COR-L47 (cell line): ENCODE measurements around the gene MSL2.
"Not testable (repeated sequence)": the region's sequence is repeated elsewhere in the genome, so short reads cannot be mapped to it uniquely, and the experiment has no call there.

ENCODE experiments used
- DNase-seq: peaks from one replicate; lab custom pipeline; 2025; lab: John Stamatoyannopoulos, UW

The MSL2 gene

DNA sequence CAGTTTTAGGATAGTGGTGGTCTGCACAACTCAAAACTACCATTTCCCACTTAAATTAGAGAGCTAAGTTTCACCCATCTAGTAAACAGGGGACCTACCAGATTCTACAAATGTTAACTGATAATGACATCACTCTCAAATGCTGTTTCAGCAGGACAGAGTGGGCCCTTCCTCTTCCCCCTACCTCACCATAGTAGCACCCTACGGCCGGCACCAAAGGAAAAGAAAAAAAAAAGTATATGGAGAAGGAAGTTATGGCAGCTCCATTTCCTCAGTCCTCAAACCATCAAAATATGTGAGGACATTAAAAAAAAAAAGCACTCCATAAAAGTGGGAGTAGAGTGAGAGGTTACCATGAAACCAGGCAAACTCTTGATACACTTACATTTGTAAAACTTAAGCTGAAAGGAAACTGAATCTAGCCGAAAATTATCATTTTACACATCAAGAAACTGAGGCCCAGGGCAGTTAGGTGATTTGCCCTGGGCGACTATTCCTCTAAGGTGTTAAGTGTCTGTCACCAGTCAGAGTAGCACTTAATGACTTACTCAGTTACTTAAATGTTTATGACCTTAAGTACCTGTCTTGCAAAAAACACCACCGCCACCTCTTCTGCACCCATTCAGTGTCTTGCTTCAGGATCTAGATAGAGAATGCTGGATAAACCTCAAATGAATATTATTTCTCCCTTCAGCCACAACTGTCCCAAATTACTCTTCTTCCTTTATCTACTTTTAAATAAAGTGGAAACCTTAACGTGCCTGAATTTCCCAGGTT lies 2.7 kb downstream of the MSL2 start:
- DNase-seq = no peak

DNA sequence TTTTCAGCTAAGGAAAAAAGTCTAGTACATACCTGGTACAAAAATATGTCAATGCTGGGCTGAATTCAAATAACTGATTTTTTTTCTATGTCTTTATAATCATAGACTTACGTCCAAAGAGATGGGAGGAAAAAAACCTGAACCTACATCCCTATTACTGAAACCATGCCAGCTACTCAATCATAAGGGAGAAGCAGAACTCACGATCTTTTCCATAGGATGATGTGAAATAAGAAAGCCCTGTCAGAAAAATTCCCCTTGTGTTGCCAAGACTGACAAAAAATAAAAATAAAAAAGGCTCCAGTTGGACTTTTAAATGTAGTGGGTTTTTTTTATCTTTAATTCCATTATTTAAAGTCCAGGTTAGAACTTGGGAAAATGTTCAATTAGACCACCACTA lies 3.3 kb downstream of the MSL2 start:
- no peak for DNase-seq

DNA sequence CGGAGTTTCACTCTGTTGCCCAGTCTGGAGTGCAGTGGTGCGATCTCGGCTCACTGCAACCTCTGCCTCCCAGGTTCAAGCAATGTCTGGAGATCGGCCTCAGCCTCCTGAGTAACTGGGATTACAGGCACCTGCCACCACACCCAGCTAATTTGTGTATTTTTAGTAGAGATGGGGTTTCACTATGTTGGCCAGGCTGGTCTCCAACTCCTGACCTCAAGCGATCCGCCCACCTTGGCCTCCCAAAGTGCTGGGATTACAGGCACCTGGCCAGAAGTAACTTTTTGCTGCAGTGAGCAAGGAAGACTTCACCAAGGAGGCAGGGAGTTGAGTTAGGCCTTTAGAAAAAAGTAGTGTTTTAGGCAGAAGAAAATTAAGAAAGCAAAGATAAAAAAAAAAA lies 3.9 kb downstream of the MSL2 start:
- not testable (repeated sequence) for DNase-seq

DNA sequence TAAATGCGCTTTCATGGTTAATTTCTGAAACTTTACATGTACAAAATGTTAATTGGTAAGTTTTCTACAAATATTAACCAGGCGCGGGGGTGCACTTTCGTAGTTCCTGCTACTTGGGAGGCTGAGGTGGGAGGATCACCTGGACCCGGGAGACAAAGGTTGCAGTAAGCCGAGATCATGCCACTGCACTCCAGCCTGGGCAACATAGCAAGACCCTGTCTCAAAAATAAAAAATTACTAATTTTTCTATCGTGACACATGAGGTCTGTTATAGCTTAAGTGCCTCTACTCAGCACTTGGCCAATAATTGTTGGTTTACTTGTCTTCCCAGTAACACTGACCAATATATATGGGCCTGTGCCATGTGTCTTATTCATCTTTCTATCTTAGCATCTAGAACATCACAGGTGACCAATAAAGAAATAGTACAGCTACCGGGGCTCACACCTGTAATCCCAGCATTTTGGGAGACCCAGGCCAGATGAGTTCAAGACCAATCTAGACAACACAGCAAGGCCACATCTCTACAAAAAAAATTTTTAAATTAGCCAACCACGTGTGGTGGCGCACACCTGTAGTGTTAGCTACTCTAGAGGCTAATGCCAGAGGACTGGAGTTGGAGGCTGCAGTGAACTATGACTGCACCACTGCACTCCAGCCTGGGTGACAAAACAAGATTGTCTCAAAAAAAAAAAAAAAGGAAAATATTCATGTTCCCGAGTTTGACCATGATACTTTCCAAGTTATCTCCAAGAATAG lies 6.1 kb downstream of the MSL2 start:
- no peak for DNase-seq

DNA sequence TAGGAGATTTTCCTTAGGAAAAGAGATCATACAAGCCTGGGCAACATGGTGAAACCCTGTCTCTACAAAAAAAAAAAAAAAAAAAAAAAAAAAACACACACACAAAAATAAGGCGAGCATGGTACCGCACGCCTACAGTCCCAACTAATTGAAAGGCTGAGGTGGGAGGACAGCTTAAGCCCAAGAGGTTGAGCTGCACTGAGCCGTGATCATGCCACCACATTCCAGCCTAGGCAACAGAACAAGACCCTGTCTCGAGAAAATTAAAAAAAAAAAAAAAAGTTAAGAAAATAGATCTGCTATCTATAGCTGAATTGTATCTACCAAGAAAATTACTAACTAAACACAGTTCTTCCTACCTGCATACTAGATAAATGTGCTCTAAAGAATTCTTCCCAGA lies 7.1 kb downstream of the MSL2 start:
- no peak for DNase-seq

DNA sequence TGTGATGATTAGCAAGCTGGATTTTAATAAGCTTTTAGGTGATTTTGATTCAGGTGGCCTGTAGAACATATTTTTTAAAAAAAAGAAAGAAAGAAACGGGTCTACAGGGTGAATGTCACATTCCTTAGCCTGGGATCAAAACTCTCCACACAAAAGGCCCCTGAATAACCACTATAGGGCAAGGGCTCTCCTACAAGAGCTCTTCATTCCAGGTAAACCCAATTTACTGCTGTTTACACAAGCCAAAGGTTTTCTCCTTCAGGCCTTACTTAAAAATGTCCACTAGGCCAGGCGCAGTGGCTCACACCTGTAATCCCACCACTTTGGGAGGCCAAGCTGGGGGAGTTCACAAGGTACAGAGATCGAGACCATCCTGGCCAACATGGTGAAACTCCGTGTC lies 8.3 kb downstream of the MSL2 start:
- no peak for DNase-seq

DNA sequence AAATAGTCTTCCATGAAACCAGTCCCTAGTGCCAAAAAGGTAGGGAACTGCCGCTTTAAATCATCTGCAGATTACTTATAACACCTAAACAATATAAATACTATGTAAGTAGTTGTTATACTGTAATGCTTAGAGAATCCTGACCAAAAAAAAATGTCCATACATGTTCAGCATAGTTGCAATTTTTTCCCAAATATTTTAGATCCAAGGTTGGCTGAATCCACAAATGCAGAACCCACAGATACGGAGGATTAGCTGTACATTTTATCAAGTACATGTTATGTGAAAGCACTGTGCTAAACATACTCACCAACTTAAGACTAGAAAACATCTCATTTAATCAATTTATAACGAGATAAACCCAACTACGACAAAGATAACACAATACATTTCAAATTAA lies 9.3 kb downstream of the MSL2 start:
- DNase-seq = no peak

DNA sequence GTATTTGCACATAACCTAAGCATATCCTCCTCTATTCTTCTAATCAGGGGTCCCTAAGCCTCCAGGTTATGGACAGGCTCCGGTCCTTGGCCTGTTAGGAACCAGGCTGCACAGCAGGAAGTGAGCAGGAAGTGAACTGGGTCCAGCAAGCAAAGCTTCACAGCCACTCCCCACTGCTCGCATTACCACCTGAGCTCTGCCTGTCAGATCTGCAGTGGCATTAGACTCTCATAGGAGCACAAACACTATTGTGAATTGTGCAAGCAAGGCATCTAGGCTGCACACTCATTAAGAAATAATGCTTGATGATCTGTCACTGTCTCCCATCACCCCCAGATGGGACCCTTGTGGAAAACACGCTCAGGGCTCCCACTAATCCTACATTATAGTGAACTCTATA lies 9.8 kb downstream of the MSL2 start:
- DNase-seq = no peak

DNA sequence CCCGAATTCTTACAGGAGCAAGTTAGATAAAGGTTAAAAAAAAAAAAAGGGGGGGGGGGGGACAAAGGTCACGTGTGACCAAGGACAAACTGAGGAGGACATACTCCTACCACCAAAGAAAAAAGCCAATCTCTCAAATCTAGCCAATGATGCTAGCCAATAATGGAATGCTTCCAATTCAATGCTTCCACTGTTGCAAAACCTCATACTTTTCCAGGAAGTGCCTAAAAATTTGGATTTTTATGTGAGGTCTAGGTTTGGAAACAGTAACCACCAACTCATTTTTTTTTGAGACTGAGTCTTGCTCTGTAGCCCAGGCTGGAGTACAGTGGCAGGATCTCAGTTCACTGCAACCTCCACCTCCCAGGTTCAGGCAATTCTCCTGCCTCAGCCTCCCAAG lies 11.4 kb downstream of the MSL2 start:
- DNase-seq = no peak

DNA sequence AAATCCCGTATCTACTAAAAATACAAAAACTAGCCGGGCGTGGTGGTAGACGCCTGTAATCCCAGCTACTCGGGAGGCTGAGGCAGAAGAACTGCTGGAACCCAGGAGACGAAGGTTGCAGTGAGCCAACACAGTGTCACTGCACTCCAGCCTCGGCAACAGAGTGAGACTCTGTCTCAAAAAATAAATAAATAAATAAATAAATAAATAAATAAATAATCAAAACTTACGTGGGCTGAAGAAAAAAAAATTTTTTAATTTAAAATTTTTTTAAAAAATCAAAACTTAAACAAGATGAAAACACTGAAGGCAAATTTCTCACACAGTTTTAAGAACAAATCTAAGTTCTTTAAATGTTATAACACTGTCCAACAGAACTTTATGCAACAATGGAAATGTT lies 14.4 kb downstream of the MSL2 start:
- DNase-seq = no peak

DNA sequence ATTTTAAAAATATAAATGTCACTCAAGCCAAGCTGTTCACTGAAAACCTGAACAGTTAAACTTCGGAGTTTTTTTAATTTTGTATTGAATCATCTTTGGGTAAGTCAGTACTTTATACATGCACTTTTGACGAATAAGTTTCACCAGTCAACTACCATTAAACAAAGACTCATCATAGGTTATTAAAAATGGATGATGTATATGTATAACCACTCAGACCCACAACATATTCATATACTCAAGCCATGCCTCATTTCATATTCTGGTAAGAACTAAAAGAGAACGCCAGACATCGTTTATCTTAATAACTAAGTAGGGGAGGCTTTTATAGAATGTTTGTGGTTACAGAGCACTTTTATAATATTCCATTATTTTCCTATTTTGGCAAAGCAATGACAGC lies 18.3 kb downstream of the MSL2 start:
- no peak for DNase-seq

DNA sequence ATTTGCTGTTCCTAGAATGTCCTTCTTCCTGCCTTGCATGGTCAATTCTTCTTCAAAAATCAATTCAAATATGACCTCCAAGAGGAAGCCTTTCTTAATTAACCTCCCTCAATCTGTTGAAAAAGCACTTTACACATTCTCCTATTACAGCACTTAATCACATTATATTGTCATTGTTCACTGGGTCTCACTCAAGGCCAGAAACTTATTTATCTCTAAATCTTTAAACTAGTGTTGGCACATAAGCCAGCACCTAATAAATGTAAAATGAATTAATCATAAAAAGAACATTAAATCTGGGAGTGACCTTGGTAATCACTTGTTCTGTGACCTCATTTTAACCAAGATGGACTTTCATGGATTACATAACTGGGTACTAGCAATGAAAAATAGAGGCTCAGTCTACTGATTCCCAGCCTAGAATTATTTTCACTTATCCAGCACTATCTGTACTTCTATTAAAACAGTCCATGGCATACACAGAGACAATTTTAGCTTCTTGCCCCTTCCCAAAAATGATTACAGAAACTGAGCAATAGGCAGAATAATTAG lies 22.1 kb downstream of the MSL2 start:
- DNase-seq = no peak

DNA sequence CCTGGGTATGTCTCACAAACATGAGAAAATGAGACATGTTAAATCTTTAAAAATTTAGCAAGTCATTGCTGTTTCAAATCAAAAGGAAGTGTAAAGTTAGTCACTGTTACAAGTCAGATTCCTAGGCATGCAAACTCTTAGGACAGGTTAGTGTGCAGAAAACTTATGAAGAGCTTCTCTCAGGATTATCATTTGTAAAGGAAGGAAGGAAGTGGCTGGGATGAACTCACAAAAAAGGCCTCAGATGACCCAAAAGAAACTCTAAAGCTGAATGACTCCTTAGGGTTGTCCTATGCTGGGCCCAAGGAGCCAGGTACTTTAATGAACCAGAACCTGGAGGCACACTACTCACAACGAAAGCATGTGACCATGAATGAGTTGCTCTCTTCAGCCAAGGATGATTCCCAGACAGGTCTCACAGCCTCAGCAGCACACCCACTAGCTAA lies 25.0 kb downstream of the MSL2 start:
- DNase-seq = no peak

DNA sequence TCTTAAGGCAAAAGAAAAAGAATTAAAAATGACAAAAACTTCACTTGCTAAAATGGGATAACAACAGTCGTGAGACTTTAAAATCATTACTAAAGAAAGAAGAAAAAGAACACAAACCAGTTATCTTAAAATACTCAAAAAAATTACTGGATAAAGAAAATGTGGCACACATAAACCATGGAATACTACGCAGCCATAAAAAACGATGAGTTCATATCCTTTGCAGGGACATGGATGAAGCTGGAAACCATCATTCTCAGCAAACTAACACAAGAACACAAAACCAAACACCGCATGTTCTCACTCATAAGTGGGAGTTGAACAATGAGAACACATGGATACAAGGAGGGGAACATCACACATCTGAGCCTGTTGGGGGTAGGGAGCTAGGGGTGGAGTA lies 27.9 kb downstream of the MSL2 start:
- not testable (repeated sequence) for DNase-seq

DNA sequence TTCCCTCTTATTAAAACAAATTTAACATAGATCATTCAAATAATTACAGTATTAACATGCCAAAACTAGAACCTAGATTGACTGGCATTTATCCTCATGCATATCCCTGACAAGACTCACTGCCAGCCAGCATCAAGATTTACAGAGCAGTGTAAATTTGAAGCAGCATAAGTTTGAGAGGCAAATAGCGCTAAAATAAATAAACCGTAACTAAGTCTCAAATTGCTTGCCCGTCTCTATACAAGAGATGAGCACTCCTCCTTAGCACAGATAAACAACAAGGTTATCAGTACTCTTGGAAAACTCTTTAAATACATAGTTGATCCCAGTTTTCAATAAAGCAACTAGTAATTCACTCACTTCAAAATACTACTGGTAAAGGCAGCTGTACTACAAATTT lies 29.6 kb downstream of the MSL2 start:
- no peak for DNase-seq

DNA sequence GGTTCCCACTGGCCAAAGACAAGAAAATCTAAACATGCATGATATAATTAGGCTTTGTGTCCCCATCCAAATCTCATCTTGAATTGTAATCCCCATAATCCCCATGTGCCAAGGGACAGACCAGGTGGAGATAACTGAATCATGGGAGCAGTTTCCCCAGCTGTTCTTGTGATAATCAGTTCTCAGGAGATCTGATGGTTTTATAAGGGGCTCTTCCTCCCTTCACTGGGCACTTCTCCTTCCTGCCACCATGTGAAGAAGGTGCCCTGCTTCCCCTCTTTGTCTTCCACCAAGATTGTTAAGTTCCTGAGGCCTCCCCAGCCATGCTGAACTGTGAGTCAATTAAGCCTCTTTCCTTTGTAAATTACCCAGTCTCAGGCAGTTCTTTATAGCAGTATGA lies 32.5 kb downstream of the MSL2 start:
- DNase-seq = not testable (repeated sequence)

DNA sequence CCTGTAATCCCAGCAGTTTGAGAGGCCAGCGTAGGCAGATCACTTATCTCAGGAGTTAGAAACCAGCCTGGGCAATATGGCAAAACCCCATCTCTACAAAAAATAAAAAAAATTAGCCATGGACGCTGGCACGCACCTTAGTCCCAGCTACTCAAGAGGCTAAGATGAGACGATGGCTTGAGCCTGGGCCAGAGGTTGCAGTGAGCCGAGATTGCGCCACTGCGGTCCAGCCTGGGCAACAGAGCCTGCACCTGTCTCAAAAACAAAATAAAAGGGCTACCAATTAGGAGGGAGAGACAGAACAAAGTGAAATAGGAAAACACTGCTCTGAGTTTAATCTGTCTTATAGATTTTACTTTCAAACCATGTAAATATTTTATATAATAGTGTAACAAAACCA lies 33.8 kb downstream of the MSL2 start:
- no peak for DNase-seq

DNA sequence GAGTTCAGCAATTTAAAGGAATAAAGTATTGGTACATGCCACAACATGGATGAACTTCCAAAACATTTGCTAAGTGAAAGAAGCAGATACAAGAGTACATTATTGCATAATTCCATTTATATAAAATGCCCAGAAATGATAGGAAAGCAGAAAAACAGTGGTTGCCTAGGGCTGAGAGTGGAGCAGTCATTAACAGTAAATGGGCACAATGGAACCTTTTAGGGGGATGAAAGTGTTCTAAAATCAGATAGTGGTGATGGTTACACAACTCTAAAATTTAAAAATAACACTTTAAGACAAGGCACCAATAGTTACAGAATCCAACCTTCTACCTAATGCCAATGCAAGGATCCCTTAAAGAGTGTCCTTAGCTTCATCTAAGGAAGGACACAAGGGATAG lies 34.6 kb downstream of the MSL2 start:
- DNase-seq = no peak

DNA sequence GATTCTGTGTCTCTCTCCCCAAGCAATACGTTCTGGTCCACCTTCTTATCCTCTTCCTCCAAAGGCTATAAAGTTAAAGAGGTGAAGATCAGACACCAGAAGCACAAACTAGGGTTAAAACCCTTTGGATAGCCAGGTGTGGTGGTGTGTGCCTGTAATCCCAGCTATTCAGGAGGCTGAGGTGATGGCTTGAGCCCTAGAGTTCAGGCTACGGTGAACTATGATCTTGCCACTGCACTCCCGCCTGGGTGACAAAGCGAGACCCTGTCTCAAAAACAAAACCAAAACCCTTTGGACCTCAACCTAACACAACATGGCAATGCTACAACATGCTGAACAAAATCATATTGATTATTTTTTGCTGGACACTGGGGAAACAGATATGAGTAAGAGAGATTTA lies 43.2 kb downstream of the MSL2 start:
- no peak for DNase-seq

DNA sequence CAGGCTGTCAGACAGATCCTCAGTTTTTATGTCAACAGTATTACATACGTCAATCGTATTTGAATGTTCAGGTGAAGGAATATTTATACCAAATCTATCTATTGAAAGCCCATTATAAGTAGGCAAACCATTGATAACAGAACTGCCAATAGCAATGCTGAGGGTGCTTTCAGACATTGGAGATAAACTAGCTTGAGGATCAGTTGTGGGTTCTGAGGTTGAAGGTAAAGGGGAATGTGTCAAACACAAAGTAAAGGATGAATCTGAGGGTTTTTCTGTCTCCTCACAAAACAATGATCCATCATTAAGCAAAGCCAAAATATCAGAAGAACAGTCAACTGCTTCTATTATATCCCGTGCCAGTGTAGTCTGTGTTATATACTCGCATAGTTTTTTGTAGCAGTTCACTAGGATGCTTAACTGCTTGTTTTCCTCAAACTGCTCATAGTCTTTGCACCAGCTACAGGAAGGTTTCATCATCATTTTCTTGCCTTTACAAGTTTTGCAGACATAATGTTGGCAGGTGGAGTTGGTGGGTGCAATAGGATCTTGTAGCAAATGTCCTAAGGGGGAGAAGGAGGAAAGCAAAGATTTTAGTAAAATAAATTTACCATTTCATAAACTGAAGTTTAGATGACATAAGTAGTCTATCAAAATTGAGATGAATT lies 43.8 kb downstream of the MSL2 start:
- no peak for DNase-seq

DNA sequence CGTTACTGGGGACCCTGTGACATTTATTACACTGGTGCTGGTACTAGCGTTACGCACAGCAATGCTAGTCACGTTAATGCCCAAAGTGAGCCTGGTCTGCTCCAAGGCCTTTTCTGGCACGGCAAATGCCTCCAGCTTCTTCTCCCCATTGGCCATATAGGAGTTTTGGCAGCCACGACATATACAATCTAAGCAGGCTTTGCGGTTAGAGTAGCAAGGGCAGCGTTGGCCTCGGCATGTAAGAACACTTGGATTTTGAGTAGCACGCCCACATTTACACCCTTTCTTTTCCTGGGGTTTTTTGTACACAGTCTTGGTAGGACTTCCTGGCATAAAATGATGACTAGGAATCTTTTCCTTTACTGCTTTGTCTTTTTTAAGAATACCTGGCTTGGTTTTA lies 44.9 kb downstream of the MSL2 start:
- no peak for DNase-seq

DNA sequence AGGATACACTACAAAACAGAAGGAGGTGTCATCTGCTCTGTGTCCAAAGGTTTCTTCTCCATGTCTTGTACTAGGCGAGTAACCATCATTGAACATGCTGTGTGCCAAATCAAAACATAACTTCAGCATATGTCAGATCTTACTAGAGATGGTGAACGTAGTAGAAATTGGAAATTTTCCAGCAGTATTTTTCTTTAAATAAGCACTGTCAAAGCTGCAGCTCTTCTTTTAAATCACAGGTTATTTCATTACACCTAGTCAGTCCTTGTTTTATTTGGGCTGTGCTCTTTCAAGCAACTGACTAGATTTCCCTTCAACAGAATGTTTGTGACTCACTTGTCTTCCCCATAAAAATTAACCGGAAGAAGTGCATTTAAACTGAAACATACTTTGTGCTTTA lies 46.5 kb downstream of the MSL2 start:
- no peak for DNase-seq
